NK-92 (cell line): ENCODE measurements around the gene ZIC1.

Experiments
- DNase-seq: peaks from one replicate; lab custom pipeline; 2025; ENCODE audit not compliant: unreplicated experiment; lab: John Stamatoyannopoulos, UW

Gene ZIC1

DNA sequence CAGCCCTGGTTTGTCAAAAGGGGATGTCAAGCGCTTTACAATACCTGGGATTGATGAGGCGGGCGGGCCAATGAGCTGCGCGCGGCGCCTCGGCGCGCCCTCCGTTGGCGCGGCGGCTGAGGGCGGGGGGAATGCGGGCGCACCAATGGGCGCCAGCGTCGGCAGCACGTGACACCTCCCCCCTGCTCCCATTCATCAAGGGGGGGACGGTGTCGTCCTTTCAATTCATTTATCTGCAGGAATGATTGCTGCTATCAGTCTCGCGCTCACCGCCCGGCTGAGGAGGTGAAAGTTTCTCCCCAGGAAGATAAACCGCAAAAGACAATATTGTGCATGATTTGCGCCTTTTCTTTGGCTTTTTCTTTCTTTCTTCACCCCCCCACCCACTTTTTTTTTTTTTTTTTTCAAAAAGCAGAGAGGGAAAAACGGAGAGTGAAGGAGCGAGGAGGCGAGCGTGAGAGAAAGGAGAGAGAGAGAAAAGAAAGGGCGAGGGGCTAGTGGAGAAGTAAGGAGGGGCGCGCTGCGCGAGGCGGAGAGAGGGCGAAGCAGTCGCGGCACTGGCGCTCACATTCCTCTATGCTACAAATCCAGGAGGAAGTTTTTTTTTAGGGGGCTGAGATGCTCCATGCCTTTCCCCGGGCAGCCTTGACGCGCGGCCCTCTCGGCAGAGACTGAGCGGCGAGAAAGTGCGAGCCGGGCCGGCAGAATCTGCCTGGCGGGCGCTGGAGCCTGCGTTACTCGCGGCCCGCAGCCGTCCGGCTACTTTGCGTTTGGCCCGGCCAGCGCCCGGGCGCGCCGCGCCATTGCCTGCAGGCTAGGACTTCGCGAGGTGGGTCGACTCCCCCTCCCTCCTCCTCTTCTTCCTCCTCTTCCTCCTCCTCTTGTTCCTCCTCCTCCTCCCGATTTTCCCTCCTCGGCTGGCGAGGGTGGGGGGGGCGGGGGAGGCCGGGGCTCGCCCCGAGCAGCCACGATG lies at the start of gene ZIC1:
Gene ZIC1 (plus strand): TSS at position 223 of the 973 bp plus-strand sequence. CDS start 748 bp downstream, at position 971.
- DNase-seq = no peak

DNA sequence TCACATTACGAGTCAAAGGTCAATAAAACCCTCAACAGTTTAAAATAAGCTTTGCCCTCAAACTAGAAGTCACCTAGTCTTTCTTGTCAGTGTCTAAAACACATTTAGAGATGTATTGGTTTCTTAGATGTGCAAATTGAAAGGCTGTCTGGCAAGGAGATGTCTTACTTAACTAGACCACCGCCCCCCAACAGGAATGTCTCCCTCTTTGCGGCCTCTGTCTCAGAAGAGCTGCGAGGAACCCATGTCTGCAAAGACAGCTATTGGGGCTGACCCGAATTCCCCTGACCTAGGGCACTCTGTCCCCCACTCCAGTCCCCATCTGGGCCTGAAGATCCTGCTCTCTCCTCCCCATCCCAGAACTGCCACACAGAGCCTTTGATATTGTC lies 49.1 kb upstream of the ZIC1 start:
- no peak for DNase-seq

DNA sequence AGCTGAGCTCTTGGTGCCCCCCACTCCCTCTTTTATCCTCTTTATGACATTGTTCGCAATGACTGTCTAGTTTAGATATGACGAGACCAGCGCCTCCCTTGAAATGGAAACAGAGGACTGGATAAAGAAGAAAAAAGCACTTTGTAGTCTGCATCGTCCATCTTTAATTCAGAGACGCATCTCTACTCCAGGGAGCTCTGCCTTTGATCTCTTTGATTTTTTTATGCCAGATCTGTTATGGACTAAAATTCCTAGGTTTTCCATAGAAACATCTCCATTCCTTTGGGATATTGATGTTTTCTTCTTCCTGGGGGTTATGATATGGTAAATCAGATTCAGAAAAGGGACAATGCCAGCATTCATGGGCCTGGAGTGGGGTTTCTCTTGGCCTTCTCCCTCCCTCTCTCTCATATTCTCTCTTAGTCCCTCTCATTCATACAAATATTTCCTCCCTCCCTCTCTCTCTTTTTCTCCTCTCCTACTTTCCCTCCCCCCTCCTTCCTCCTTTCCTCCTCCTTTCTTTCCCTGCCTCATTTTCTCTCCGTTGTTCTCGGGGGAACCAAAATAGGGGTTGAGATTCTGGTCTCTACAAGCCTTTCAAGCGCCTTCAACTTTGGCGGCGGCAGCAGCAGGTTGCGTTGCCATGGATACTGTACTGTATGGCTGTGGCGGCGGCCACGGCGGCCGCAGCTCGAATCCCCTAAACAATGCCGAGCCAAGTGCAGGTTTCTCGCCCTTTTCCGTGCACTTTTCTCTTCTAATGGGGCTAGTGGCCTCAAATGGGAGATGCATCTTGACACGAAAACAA lies 48.3 kb upstream of the ZIC1 start:
- no peak for DNase-seq

DNA sequence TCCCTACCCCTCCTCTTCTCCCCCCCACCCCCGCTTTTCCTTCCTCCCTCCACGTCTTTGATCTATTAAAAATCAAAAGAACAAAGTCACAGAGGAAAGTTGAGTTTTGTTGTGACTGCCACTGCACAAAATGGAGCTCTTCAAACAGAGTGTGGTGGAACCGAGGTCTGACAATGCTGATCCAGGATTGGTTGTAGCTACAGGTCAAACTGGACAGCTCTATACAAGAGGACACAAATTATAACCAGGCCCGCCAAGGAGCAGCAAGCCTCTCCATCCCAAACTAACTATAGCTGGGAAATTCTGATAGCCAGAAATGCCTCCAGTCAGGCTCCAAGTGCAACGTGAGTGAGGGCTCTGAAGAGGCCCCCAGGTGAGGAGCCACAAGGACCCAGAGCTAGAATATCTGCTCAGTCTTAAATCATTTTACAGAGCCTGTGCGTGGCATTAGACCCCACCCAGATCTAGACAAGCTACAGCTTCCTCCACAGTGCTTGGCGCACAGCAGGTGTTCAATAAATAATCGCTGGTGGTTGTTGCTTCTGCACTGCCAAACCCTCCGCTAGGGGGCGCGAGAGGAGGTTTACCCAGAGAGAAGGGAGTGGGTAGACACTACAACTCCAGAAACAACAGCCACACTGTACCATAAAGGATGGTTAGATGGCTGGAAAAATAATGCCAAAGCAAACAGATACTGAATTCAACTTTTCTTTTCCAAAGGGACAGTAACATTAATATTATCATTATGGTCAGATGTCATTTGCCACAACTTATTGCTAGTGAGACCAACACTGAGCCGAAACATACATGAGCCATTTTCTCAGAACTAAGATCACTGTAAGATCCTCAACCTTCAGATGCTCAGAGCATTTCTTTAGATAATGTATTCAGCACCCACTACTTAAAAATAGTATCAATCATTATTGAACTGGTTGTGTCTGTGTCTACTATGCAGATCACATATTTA lies 47.4 kb upstream of the ZIC1 start:
- DNase-seq = no peak

DNA sequence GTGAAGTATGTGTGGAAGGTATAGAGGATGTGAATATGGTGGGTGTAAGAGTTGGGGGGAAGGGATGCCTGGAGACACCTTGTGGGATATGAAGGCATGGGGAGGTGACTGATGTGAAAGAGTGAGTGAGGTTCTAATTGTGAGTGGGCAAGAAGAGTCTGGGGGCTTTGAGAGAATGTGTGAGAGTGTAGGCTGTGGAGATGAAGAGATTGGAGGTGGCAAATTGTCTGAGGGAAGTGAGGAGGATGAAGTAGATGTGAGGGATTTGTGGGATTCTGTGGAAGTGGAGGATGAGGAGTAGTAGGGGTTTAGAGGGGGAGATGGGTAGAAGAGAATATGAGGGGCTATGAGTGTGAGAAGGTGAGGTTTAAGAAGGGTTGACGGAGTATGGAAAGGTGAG lies 44.4 kb upstream of the ZIC1 start:
- no peak for DNase-seq

DNA sequence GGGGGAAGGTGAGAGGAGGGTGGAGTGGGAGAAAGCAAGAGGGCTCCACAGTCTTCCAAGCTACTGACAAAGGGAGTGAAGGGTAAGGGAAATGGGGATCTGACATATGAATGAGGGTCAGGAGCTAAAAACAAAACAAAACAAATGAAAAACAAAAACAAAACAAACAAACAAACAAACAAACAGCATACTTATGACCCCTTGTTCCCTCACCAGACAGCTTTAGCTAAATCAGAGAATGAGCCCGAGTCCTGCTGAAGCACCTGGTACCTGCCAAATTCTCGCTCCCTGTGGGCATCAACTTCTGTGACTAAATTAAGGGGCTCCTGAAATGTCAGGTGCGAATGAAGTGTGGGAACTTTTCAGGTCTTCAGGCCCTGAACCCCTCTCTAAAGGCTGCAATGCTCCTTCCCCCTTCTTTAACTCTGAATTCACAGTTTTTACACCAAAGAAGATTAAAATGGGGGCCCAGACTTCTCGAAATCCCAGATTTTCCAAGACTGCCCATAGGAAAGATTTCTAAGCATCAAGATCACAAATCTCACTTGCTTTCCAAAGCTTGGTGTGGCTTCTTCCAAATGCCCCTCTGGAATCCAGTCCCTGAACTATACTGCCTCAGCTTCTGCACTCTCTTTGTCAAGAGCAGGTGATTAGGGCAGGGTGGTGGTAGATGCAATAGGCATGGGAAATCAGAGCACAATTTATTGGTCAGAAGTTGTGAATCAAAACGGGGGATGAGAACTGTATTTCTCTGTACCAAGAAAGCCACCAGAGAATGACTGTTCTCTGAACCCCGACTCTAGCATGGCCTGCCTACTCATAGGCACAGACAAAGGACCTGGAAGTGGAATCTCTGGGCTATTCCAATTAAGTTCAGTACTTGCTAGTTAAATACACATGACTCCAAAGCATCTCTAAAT lies 43.7 kb upstream of the ZIC1 start:
- no peak for DNase-seq

DNA sequence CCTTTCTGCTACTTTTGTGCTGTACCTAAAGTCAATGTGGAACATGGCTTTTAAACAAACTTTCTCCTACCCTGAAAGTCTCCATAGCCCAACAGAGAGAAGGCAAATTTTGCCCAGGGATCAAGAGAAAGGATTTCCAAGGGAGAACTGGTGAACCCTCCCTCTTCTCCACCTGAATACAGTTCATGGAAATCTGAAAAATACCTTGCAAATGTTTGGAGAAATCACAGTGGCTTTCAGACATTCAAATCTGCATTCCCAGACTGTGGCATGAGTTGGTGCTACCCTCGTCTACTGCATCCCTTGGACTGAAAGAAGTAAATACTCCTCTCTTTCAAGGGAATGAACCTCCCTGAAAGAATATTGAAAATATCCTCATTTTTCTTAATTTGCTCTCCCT lies 41.5 kb upstream of the ZIC1 start:
- DNase-seq = no peak

DNA sequence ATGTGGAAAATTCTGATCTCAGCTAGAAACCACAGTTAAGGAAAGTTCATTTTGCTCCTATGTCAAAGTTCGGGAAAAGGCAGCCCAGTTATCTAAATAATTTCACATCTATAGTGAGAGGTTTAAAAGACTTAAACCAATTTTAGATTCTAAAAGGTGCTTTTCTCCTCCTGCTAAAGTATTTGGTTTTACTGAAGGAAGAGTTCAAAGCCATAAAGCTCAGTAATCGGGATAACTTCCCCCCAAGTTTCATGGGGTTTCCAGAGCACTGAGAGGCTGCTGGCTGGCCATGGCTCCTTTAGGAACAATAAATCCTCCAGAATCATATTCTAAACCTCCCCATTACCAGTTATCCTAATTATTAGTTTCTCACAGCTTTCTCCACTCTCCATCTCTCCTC lies 41.0 kb upstream of the ZIC1 start:
- no peak for DNase-seq

DNA sequence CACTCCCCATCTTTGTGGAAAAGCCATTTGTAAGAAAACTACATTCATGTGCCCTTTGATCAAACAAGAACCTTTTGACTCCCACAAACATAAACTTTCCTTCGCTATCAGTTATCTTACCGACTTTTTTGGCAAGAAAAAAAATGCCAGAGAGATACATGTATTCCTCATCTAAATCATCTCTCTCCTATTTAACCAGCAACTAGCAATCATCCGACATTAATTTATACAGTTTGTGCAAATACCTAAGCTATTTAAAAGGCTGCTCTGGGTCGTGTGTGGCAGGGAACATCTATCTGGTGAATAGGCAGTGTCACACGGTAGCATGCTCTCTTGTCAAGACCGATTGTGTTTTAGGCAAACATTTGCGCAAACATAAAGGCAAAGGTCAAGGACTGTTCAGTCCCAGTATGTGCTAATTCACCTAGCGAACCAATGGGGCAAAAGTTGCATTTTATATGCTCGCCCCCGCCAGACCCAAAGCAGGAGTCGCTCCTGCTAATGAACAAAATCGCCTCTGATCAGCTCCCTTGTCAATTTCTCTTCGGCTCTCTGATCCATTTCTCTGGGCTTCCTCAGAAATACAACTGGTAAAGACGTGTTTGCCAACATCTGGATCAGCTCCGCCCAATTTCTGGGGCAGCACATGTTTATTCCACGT lies 40.5 kb upstream of the ZIC1 start:
- no peak for DNase-seq

DNA sequence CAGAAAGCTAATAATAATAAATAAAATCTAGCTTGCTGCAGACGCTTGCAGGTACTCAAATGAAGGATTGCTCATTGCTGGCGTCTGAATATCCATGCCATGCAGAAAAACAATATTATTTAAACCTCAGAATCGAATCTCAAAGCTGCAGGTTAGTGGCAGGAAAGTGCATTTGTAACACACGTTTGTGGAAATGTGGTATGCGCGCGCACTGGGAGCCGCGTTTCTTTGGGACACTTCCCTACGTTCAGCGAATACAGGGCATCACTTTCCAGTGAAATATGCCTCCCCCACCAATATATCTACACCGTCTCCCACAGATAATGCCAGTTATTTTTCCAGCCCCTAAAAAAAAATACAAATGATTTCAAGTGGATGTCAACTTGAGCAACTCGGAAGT lies 39.9 kb upstream of the ZIC1 start:
- DNase-seq = no peak

DNA sequence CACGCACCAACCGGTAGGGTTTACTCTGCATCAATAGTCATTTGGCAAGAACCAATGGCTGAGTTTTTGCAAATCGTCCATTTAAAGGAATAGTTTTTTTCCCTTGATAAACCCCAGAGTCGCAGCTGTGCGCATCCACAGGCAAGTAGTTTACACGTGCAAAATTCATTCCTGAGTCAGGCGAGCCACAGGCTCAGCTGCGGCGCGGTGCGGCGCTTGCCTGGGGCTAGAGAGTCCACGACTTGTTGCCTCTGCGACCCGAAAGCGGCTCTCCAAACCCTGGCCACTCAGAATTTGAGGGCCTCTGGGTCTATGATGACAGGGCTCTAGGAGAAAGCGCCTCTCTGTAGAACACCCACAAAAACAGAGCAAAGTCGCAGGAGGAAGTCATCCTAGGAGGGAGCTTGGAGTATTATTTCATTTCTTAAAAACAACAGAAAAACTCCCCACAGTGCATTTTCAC lies 39.5 kb upstream of the ZIC1 start:
- DNase-seq = no peak

DNA sequence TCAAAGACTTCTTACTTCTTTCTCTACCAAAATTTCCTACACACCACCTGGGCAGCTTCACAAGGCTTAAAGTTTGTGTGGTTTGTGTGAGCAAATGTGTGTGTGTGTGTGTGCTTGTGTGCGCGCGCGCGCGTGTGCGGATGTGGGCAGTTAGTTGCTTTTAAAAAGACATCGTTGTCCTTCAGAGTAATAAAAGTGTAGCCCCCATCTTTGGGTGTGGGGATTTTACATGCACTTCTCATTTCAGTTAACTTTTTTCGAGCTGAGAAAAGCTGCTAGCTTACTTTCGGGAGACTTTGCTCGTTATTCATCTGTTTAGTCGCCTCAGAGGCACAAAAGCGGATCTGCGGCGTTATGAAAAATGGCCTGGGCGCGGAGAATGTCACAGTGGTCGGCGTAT lies 38.8 kb upstream of the ZIC1 start:
- no peak for DNase-seq

DNA sequence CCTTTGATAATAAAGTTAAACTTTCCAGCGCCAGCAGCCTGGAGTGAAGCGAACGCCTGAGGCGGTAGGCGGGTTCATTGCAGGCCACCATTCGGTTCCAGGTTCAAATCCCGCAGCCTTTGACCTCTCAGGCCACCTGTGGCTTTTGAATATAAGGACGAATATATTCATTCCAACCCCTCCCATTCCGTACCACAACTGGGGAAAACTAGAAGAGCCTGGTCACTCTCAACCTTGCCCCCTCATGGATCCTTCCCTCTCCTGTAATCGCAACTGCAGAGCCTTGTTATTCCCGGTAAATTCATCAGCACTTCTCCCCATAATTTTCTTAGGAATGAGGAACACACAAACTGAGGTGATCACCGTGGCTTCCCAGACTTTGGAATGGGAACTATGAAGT lies 38.0 kb upstream of the ZIC1 start:
- DNase-seq = no peak

DNA sequence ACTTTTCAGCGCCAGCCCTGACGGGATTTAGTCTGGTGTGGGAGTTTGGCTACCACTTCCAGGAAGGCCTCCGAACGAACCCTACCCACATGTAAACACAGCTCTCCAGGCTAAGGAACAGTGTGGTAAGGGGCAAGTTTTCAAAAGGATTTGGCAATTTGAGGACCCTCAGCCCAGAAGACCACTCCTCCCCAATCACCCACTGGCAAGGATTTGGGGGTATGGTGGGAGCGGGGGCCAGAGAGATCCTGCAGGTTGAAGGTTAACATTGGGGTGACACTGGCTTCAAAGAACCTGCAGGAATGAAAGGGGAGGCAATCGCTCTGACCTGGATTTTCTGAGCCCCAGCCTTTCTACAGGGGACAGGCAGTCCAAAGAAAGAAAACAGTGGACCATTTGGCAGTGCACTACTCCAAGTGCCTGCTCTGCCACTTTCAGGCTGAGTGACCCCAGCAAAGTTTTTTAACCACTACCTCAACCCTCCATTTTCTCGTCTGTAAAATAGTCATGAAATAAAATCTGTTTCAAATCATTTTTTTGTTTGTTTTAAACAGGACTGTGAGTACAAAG lies 37.3 kb upstream of the ZIC1 start:
- DNase-seq = no peak

DNA sequence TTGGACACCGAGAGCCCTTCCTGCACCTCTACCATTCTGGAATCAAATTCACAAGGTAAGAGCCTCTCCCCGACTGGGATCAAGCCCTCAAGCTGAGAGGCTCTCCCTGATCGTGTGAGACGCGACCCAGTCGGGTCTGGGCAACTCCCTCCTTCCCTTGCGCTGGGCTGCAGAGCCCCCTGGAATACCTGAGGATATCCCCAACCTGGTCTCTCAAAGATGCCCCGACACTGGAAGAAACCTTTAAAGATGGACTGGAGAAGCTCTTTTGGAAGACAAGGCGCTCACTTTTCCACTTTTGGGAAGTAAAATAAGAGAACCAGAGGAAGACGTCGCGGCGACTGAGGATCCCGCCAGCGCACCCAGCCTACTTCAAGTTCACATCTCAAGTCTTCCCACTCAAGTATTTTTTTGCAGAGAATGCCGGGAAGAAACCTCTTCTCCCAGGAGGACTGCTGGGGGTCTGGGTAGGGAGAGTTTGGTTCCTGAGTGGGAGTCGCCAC lies 36.6 kb upstream of the ZIC1 start:
- no peak for DNase-seq

DNA sequence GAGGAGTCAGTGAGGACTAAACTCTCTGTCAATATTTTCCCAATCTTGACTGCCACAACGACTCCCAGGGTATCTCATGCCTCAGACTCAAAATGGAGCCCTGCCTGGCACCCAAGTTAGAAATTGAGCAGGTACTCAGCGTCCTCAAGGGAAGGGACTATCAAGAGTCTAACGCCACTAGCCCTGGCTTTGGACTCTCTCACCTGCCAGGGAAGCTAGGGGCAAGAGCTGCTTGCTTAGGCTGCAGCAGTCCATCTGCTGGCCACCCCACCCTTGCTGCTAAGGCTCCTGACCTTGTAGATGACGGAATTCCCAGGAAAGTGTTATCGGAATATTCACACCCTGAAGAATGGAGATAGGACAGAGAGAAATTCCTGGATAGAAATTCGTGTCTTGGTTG lies 35.9 kb upstream of the ZIC1 start:
- DNase-seq = no peak

DNA sequence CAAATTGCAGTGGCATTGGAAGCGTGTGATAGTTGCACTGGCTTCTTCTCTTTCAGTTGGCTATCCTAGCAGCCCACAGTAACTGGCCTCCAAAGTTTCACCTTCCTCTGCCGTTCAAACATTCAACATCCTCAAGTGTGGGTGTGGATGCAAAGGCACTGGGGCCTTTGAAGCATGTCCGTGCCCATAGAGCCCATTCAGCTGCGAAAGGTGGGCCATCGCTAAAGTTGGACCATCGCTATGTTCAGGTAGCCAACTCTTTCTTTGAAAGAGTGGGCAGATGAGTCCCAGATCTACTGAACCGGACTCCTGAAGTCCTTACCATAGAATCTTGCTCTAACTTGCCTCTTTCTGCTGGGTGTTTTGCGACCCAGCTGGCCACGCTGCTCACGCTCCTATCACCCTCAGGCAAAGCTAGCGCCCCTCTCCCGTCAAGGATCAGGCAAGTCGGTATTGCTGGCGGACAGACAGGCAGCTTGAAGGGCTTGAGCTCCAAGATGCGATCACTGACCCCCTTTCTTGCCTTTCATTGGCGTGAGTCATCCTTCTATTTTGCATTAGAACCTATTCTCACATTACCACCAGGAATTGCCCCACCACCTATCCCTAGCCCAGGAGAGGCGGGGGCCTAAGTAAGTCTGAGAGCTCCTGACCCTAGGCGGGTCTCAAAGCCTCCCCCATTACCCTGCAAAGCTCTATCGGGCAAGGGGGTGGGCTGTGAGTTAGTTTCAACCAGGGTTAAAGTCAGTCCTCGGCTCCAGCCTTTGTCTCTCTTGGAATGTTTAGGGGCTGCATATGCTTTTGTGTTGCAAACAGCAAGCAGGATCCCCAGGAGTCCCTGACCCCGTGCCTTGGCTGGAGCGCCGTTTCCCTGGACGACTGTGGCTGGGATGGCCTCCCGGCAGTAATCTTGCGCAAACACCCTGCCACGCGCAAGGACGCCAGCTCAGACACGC lies 31.5 kb upstream of the ZIC1 start:
- no peak for DNase-seq

DNA sequence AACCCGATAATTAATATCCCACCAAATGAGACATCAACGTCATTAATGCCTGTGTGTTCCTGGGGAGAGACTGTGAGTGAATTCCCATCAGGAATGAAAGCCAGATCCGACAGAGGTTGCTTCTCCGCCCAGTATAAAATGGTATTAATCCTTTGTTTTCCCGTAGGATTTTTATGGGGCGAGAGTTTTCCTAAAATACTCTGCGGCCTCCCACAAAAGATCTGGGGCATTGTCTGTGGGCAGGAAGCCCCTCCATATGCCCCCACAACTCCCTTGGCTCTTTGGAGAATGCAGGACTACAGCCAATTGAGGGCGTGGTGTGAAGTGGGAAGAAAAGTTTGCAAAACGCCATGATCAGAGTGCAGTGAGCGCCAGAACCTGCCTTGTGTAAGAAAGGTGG lies 29.5 kb upstream of the ZIC1 start:
- DNase-seq = no peak
